ENCODE results near the gene RWDD4.

DNA sequence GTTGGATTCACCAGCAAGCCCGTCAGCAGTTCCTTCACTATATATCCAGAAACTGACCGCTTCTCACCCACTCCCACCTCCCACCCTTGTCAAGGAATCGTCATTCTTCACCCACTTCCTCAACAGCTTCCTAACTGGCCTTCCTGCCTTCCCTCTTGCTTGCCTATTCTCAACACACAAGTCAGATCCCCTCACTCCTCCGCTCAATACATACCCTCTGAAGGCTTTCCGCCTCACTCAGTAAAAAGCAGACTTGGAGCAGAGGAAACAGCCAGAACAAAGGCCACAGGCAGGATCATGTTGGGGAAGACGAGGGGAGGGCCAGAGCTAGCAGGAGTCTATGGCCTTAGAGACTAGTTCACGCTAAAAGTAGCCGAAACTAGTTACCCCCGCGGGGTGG, 23.7 kb downstream of the RWDD4 start:
- TF ChIP-seq, protein P1, sequence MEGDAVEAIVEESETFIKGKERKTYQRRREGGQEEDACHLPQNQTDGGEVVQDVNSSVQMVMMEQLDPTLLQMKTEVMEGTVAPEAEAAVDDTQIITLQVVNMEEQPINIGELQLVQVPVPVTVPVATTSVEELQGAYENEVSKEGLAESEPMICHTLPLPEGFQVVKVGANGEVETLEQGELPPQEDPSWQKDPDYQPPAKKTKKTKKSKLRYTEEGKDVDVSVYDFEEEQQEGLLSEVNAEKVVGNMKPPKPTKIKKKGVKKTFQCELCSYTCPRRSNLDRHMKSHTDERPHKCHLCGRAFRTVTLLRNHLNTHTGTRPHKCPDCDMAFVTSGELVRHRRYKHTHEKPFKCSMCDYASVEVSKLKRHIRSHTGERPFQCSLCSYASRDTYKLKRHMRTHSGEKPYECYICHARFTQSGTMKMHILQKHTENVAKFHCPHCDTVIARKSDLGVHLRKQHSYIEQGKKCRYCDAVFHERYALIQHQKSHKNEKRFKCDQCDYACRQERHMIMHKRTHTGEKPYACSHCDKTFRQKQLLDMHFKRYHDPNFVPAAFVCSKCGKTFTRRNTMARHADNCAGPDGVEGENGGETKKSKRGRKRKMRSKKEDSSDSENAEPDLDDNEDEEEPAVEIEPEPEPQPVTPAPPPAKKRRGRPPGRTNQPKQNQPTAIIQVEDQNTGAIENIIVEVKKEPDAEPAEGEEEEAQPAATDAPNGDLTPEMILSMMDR (IDR thresholded peaks at IDR 0.05), result no peak
- TF ChIP-seq EZH2phosphoT487 (IDR thresholded peaks at IDR 0.05), result no peak

Measured in neural progenitor cell (in vitro differentiated cells).